Left forelimb (tissue), 1 donor: Measurements from ENCODE around the gene PLCB3.

Experiments
- DNase-seq: peaks from one replicate; pipeline ENCODE4 v3.0.0-alpha.2; 2018; ENCODE audit warnings: low spot score

Gene PLCB3

GRCh38 chr11:64250415-64251015, 815 bp upstream of the PLCB3 start:
- no peak for DNase-seq

GRCh38 chr11:64251753-64252002, 348 bp downstream of the PLCB3 start:
- DNase-seq, result no peak

GRCh38 chr11:64252003-64252872, 908 bp downstream of the PLCB3 start:
- peak; percentile 66 for DNase-seq

- DNase-seq, result no peak
Observed at GRCh38 chr11:64253043-64253442, 1.7 kb downstream of the PLCB3 start.

- no peak for DNase-seq
Observed at GRCh38 chr11:64253481-64253880, 2.2 kb downstream of the PLCB3 start.

GRCh38 chr11:64254326-64254725, 3.0 kb downstream of the PLCB3 start:
- no peak for DNase-seq

GRCh38 chr11:64255135-64256128, 4.1 kb downstream of the PLCB3 start:
- DNase-seq, result no peak

GRCh38 chr11:64256300-64256699, 5.0 kb downstream of the PLCB3 start:
- no peak for DNase-seq

- no peak for DNase-seq
Observed at GRCh38 chr11:64258356-64258755, 7.0 kb downstream of the PLCB3 start.

- DNase-seq, result no peak
Observed at GRCh38 chr11:64258946-64259532, 7.7 kb downstream of the PLCB3 start.

- no peak for DNase-seq
Observed at GRCh38 chr11:64259533-64260067, 8.3 kb downstream of the PLCB3 start.

- no peak for DNase-seq
Observed at GRCh38 chr11:64260147-64260708, 8.9 kb downstream of the PLCB3 start.

GRCh38 chr11:64261556-64262080, 10.3 kb downstream of the PLCB3 start:
- DNase-seq, result no peak

GRCh38 chr11:64262271-64263002, 11.1 kb downstream of the PLCB3 start:
- DNase-seq, result no peak

GRCh38 chr11:64263021-64263946, 12.0 kb downstream of the PLCB3 start:
- no peak for DNase-seq

GRCh38 chr11:64263947-64264317, 12.6 kb downstream of the PLCB3 start:
- DNase-seq, result no peak

- no peak for DNase-seq
Observed at GRCh38 chr11:64264371-64264852, 13.1 kb downstream of the PLCB3 start.

- no peak for DNase-seq
Observed at GRCh38 chr11:64265176-64266160, 14.1 kb downstream of the PLCB3 start.
